ENCODE measurements around the gene RABL6.

Gene RABL6

GRCh38 chr9:136762915-136763648 is 44.7 kb upstream of the RABL6 start (continued):
- no peak for TF ChIP-seq ZNF362 (tag by site-specific recombination; IDR thresholded peaks at IDR 0.05)
- no peak for TF ChIP-seq ZNF510 (tag by site-specific recombination; IDR thresholded peaks at IDR 0.05; ENCODE audit: insufficient replicate concordance)
- no peak for TF ChIP-seq ZNF2 (tag by site-specific recombination; IDR thresholded peaks at IDR 0.05)
- TF ChIP-seq ZNF600 (tag by site-specific recombination; IDR thresholded peaks at IDR 0.05), result peak; percentile 33; the same call in 1 of the 2 replicates
- TF ChIP-seq SP2 (tag by site-specific recombination; IDR thresholded peaks at IDR 0.05), result peak; percentile 72
- no peak for TF ChIP-seq ZBTB6 (tag by site-specific recombination; IDR thresholded peaks at IDR 0.05)
- TF ChIP-seq ZBTB17 (tag by site-specific recombination; IDR thresholded peaks at IDR 0.05), result peak; percentile 40; the same call in 1 of the 2 replicates
- no peak for TF ChIP-seq ZNF571 (tag by site-specific recombination; IDR thresholded peaks at IDR 0.05)
- peak; percentile 41; the same call in 1 of the 2 replicates for TF ChIP-seq KLF7 (tag by site-specific recombination; IDR thresholded peaks at IDR 0.05; ENCODE audit: borderline replicate concordance)
- TF ChIP-seq ZSCAN30 (tag by site-specific recombination; IDR thresholded peaks at IDR 0.05), result no peak
- no peak for TF ChIP-seq ZNF521 (tag by site-specific recombination; IDR thresholded peaks at IDR 0.05)
- TF ChIP-seq ZNF560 (tag by site-specific recombination; IDR thresholded peaks at IDR 0.05; ENCODE audit: borderline replicate concordance), result no peak
- no peak for TF ChIP-seq ZNF37A (tag by site-specific recombination; IDR thresholded peaks at IDR 0.05)
- TF ChIP-seq EGR2 (tag by site-specific recombination; IDR thresholded peaks at IDR 0.05; ENCODE audit: low read depth), result 0 out of 2 replicates have a peak, but pooled peaks have one; percentile 27
- TF ChIP-seq YY2 (tag by site-specific recombination; IDR thresholded peaks at IDR 0.05), result no peak
- peak; percentile 74 for TF ChIP-seq ZIC2 (tag by site-specific recombination; IDR thresholded peaks at IDR 0.05)
- TF ChIP-seq ZNF146 (tag by site-specific recombination; IDR thresholded peaks at IDR 0.05), result no peak
- TF ChIP-seq PATZ1 (tag by site-specific recombination; IDR thresholded peaks at IDR 0.05), result peak; percentile 65; the same call in 1 of the 2 replicates
- no peak for TF ChIP-seq ZFP37 (tag by site-specific recombination; IDR thresholded peaks at IDR 0.05)
- TF ChIP-seq ZFP69B (tag by site-specific recombination; IDR thresholded peaks at IDR 0.05), result no peak
- peak; percentile 28 for TF ChIP-seq ZNF335 (tag by site-specific recombination; conservative IDR thresholded peaks at IDR 0.05)
- no peak for TF ChIP-seq ZEB2 (tag by site-specific recombination; IDR thresholded peaks at IDR 0.05)
- no peak for TF ChIP-seq ZNF24 (tag by site-specific recombination; IDR thresholded peaks at IDR 0.05)
- no peak for TF ChIP-seq ZNF558 (tag by site-specific recombination; IDR thresholded peaks at IDR 0.05)
- no peak for TF ChIP-seq ZBTB7A (tag by site-specific recombination; IDR thresholded peaks at IDR 0.05; ENCODE audit: low read depth)
- TF ChIP-seq ZNF426 (tag by site-specific recombination; IDR thresholded peaks at IDR 0.05), result no peak
- TF ChIP-seq SP7 (tag by site-specific recombination; IDR thresholded peaks at IDR 0.05), result 0 out of 2 replicates have a peak, but pooled peaks have one; percentile 33
- no peak for TF ChIP-seq PRDM2 (tag by site-specific recombination; IDR thresholded peaks at IDR 0.05; ENCODE audit: borderline replicate concordance)
- no peak for TF ChIP-seq KLF17 (tag by site-specific recombination; IDR thresholded peaks at IDR 0.05)
- no peak for TF ChIP-seq ZXDB (tag by site-specific recombination; IDR thresholded peaks at IDR 0.05)
